GM18526 (cell line): ENCODE results near the gene CALHM4.

Source experiments
- POLR2A ChIP-seq: IDR thresholded peaks from 3 replicates; pipeline ENCODE4 v1.6.1; 2011; ENCODE audit not compliant: insufficient read length; ENCODE audit errors: extremely low read depth

The CALHM4 gene

GRCh38 chr6:116529466-116530290 lies 23.9 kb upstream of the CALHM4 start:
- no peak for TF ChIP-seq POLR2A

- no peak for TF ChIP-seq POLR2A
Observed at GRCh38 chr6:116530436-116530835, 23.1 kb upstream of the CALHM4 start.

- no peak for TF ChIP-seq POLR2A
Observed at GRCh38 chr6:116531675-116532570, 21.6 kb upstream of the CALHM4 start.

DNA sequence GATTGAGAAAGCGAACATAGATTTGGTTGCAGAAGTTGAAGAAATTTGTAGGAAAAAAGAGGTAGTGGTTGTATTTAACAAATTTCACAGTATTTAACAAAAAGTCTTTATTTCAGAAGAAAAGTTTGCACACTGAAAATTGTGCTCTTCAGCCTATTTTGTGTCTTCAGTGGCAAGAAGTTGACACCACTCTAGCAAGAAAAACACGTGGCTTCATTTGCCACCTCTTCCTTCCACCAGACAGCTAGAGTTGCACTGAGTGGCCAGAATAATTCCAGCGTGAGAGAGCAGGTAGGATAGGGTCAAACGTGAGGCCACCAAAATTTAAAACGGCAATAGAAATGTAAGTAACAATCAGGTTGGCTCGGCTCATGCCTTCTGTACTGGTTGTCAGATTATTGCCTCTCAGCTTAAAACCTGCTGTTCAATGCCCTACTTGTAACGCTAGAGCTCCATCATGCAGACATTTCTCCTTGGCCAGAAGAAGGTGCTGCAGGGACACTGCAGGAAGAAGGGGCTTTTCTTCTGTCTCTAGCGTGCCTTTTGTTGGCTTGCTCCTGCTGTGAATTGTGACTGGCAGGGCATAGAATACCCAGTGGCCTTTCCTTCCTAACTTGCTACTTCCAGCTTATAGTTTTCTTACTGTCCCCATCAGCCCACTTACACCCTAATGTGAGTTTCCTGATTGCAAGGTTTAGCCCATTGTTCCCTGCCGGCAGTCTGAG lies 20.2 kb upstream of the CALHM4 start:
- no peak for TF ChIP-seq POLR2A

DNA sequence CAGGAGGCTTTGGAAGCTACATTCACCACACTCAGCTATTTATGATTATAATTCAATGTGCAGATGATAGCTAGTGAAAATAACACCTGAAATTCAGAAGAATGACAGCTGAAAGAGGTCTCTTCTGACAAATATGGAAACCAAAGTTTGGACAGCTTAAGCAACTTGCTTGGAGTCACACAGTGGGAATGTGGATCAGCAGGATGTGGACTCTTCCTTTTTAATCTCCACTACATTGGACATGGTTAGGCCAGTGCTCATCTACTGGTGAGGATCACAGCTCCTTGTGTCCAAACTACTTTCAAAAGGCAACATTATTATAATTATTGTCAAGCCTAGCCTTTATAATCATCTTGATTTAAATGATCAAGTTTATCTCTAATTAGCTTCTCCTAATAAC lies 18.4 kb upstream of the CALHM4 start:
- no peak for TF ChIP-seq POLR2A

DNA sequence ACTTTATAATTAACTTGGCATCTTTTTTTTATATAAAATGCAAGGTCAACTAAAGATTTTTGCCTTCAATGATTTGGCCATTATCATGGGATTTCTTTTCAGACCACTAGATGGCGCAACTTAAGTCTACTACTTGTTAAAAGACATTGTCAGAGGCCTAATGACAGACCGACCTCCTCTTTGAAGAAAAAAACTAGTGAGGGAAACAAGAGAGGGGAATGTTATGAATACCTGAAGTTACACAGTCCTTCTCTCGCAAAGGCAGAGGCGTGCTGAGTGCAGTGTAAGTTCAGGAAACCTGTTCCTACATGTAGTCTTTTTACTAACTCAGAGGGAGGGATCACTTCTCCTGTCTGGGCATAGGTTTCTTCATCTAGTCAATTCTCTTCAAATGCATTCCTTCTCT lies 17.3 kb upstream of the CALHM4 start:
- no peak for TF ChIP-seq POLR2A

DNA sequence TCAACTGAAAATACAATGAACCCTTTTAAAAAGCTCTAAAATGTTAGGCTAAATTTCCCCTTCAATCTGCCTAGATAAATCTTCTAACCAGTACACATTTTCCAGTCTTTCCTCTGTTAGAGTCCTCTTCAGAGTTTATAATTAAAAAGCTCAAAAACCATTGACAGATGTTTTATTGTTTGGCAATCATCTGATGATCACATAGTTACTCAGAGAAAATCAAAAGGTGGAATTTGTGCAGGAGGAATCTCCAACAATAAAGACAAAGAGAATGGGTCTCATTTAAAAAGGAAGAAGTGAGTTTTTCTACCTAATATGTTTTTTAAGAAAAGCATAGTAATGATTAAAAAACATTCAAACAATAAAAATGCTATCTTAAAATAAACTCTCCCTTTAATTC lies 11.1 kb upstream of the CALHM4 start:
- no peak for TF ChIP-seq POLR2A

DNA sequence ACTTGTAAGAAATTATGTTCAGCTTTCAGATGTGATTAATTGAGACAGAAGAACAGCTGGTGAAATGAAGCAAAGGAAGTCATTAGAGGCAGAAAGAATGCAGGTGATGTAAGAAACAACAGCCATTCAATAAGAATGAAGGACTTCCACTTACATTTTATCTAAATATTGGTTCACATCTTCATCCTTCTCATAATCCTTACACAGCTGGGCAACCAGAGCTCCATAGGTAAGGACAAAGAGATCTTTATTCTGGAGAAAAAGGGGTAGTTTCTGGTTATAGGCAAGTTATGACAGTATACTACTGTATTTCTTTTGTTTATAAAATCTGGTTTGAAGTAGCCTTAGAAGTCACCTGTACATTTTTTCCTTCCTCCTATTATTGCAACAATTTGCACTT lies 10.4 kb upstream of the CALHM4 start:
- no peak for TF ChIP-seq POLR2A

GRCh38 chr6:116545651-116546050 lies 7.9 kb upstream of the CALHM4 start, which contains the start of gene TRAPPC3L:
TRAPPC3L (minus strand) TSS chr6:116545684; CDS start chr6:116545514, 170 bp downstream.
- TF ChIP-seq POLR2A = no peak

GRCh38 chr6:116547358-116547757 lies 6.2 kb upstream of the CALHM4 start:
- no peak for TF ChIP-seq POLR2A

DNA sequence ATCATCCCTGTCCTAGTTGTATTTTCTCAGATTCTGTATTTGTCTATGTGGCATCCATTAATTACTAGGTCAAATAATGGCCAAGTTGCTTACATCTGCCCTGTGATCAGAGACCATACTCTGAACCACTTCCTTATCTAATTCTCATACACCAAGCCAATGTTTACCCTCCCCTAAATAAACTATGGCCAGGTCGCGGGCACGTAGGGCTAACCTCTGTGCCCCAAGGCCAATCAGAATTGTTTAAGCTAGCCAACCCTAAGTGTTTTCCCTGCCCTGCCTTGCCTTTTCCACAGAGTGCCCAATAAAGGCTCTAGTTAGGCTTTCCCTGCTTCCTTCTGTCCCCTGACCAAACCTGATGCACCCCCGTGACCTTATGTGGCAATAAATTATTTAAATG lies 2.8 kb upstream of the CALHM4 start:
- no peak for TF ChIP-seq POLR2A

- TF ChIP-seq POLR2A = no peak
Observed at GRCh38 chr6:116556065-116556464, 2.5 kb downstream of the CALHM4 start.

- TF ChIP-seq POLR2A = no peak
Observed at GRCh38 chr6:116556814-116557415, 3.4 kb downstream of the CALHM4 start.

DNA sequence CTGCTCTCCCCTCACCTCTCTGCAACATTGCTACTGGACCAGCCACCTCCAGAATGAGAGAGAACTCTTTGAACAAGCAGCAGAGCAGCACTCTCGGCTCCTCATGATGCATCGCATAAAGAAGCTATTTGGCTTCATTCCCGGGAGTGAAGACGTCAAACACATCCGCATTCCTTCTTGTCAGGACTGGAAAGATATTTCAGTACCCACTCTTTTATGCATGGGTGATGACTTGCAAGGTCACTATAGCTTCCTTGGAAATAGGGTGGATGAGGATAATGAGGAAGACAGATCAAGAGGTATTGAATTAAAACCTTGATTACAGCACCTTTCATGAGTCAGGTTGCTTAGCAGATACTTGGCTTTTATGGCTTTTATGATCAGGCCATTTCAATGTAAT lies 4.3 kb downstream of the CALHM4 start:
- TF ChIP-seq POLR2A = no peak

DNA sequence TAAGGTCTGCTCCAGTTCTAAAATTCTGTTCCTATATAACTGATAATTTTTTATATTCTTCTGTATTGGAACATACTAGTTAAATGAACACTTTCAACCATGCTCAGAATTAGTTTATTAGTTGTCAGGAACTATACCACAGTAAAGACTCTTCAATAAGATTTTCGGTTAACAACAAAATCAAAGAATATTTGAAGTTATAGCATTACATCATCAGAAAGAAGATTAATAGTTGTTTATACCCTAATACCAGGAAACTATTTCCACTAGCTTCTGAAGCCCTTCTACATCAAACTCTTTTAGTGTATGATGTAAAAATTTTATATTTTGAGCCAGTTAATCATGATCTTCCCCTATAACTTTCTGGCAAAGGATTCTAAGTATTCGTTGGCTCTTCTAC lies 6.6 kb downstream of the CALHM4 start:
- TF ChIP-seq POLR2A = no peak
